Left renal cortex interstitium (tissue), 4 donors: Measurements from ENCODE around the gene NDUFAF2. TPM values are rescaled to one million over a fixed set of nuclear protein-coding genes. Genes with fewer than 3 reads are reported as not detected.

Experiments
- DNase-seq, 4 donors: peaks; one replicate each; pipeline ENCODE4 v3.0.0-alpha.2; 2013; ENCODE audit warnings: low read depth in 4 of 4, low spot score in 2 of 4, missing footprints in 1 of 4
- polyA plus RNA-seq, 4 donors: library from polyadenylated mRNA; unstranded; fragments of 120-200 nt; gene quantifications; one replicate each; pipeline ENCODE4 v1.2.1, GENCODE V29; 2013; ENCODE audit not compliant: insufficient read length in 4 of 4

Gene NDUFAF2
- polyA plus RNA-seq, 4 donors = 29.7 to 36.7 (median 33.3) TPM

DNA sequence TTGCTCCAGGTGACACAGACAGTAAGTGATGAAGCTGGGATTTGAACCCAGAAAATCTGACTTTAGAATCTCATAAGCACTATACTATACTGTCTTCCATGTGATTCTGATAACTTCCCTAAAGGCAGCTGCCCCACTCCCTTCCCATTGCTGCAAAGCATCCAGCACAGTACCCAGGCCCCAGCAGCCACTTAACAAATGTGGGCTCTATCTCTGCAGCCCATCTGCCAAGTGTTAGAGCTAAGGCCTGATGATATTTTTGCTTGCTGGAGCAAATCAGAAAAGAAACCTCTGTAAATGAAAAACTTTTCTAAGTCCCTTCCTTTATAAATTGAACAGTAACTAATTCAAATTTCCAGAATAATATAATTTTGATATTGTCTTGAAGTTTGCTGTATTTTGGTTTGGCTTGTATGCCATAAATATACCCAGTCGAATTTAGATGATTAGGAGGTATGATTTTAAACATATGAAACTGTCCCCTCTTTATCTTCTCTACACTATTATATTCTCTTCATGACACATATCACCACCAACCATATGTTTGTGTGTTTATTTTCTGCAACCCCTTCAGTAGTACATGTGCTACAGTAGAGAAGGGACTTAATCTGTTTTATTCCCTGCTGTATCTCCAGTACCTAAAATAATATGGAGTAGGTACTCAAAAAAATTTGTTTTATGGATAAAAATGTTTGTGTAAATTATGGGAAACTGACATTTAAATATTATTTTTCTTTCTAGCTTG is 153.4 kb downstream of the NDUFAF2 start:
- DNase-seq = no peak

DNA sequence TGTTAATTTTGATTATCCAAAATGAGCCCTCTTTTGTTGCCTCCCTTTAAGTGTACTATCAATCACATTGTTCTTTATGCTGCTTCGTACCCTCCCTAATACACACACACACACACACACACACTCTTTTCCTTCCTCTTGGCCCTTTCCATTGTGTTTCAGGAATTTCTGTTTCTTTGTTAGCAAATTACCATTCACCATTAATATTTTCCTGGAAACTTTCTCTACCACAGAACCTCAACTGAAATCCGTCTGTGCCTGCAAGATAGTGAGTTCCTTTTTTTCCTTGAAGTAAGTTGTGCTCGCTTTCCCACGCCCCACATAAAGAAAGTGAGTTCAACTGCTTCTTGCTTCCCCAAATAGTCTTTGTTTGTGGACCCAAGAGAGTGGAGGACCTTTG is 155.4 kb downstream of the NDUFAF2 start:
- no peak for DNase-seq

- no peak for DNase-seq
These were observed 169.4 kb downstream of the NDUFAF2 start for GRCh38 chr5:61114441-61114840.

DNA sequence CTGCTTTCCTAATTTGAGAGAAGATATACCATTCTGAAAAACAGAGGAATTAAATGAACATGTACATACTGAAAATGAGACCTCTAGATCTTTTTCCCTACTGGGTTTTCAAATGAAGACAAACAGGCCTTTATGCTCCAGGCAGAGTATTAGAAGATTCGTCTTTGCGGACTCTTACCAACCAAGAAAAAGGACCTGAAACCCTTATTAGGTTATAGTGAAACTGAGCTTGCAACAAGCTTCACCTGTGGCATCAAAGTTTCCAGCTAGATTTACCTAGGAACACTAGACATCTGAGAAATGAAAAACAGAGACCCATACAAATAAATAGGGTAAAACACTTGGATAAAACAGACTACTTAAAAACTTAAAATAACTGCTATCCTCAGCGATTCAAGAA is 171.0 kb downstream of the NDUFAF2 start:
- DNase-seq = no peak

DNA sequence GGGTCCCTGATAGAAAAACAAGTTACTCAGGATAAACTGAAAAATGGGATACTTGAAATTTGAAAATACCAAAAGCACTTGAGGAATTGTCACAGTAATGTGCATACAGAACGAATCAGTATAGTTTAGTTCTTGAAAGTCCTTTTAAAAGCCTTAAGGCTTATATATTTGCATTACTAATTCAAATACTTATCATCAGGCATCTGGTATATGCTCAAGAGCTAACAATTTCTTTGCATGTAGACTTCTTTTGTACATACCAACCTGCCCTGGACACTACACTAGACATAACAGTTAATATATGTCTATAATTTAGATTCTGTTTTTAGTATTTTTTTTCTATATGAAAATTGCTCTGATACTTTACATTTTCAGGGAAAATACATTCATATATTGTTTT is 174.1 kb downstream of the NDUFAF2 start:
- DNase-seq = no peak

DNA sequence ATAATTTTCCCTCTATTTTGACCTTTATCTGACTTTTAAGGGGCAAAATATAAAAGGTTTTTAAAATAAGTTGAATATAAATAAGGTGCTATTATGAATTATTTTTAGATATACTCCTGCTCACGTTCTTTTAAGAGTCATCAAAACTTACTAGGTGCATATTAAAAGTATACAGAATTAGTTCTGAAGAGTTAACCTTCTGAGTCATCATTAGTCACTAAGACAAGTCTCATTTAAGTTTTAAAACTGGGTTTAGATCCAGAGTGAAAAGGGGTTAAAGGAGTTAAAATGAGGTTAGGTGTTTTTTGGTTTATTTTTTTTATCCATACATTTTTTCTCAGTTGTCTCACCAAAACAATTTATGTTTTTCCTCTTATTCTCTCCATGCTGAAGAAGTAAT is 175.5 kb downstream of the NDUFAF2 start:
- DNase-seq = no peak

GRCh38 chr5:61123145-61123544 is 178.1 kb downstream of the NDUFAF2 start:
- no peak for DNase-seq

DNA sequence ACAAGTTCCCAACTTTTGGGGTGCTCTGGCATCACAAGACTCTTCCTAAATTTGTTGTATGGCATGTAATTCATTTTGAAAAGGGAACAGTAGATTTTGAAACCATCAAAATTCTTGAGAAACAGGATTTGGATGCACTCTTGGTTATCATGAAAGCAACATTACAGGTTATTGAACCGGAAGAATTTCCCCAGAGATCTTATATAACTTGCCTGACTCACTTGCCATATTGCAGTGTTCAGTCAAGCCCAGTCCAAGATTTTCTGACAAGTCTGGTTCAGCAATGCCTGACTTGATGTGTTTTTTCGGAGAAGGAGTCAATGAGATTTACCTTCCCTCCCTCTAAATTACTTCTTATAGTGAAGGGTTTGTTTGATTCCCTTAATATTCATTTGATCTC is 185.3 kb downstream of the NDUFAF2 start:
- DNase-seq = no peak

- no peak for DNase-seq
These were observed 187.6 kb downstream of the NDUFAF2 start for GRCh38 chr5:61132559-61132958.

GRCh38 chr5:61137835-61138234 is 192.8 kb downstream of the NDUFAF2 start:
- DNase-seq = no peak

GRCh38 chr5:61139094-61139873 is 194.3 kb downstream of the NDUFAF2 start:
- DNase-seq = no peak

- no peak for DNase-seq
These were observed 194.9 kb downstream of the NDUFAF2 start for GRCh38 chr5:61139931-61140330.

- no peak for DNase-seq
These were observed 196.8 kb downstream of the NDUFAF2 start for GRCh38 chr5:61141801-61142200.

DNA sequence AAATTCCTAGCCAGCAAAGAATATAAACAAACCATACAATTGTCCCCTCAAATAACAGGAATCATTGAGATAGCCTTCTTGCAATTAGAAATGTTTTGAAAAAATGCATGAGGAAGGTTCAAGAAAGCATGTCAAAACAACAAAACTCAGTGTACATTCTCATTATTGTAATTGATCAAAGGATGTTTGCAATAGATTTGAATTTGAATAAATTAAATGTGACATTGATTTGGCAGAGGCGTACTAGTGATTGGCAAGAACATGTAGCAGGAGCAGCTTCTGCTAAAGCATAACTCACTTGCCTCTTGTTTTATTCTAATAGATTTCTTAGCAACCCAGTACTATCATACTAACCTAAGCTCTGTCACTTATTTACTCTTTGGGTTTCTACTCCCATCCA is 197.4 kb downstream of the NDUFAF2 start:
- DNase-seq = no peak

GRCh38 chr5:61142811-61143210 is 197.8 kb downstream of the NDUFAF2 start:
- DNase-seq = no peak

DNA sequence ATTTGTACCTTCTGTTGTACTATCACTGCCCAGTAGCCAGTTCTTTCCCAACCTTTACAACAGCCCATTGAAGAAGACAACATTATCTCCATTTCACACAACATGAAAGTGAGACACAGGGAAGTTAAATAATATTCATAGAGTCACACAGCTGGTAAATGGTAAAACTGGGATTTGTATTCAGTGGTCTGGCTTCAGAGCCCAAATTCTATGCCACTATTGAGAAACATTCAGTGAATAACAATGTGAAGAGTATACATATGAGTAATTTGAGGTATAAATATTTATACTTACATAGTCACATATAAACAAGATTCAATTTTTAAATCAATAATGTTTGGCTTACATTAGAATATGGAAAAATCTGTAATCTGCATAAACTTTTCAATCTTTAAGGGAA is 203.5 kb downstream of the NDUFAF2 start:
- no peak for DNase-seq

DNA sequence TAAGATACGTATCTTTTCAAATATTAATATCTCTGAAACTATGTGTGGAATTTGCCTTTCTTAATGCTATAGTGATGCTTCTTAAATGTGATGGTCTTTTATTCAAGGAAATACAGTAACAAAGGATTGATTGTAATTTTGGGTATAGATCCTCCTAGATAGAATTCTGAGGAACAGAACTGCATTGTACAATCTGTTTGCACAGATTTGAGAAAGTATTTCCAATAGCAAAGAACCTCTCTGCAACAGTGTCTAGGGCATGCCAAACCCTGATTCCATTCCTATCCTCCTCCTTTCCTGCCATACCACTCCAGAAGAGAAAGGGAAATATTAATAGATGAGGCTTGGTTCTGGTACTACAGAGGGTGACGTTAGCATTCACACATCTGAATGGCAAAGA is 206.9 kb downstream of the NDUFAF2 start:
- no peak for DNase-seq

- no peak for DNase-seq
These were observed 214.1 kb downstream of the NDUFAF2 start for GRCh38 chr5:61159070-61159469.

DNA sequence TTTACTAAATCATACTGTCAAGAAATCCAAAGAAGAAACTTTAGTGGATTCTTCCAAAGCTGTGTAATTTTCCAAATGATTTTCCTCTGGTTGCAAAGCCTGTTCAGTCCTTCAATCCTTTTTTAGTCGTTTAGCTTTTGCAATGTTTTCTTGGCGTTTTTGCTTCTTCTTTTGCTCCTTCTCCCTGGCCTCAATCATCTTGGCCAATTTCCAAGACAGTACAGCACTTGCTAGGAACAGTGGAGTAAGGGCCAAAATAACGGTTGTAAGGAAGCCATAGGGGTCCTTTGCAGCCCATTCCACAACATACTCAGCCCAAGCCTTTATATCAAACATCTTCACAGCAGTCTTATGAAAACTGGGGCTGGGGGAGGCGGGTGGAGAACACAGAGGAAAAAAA is 214.8 kb downstream of the NDUFAF2 start:
- DNase-seq = no peak

DNA sequence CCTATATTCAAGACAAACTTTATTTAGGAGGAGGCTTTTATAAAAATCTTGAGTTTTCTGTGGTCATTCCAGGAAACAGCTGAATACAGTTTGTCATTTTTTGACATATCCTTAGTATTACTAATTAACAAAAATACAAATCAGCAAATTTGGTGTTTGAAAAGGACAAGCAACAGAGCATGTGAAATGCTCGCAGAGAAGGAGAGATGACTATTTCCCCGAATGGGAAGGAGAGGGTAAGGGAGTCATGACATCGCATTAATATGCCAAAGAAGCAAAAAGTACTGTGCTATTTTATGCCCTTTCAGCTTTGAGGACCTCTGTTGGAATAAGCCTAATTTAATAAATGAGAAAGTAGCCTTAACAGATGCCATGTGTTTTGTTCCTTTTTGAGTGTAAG is 215.5 kb downstream of the NDUFAF2 start:
- no peak for DNase-seq

DNA sequence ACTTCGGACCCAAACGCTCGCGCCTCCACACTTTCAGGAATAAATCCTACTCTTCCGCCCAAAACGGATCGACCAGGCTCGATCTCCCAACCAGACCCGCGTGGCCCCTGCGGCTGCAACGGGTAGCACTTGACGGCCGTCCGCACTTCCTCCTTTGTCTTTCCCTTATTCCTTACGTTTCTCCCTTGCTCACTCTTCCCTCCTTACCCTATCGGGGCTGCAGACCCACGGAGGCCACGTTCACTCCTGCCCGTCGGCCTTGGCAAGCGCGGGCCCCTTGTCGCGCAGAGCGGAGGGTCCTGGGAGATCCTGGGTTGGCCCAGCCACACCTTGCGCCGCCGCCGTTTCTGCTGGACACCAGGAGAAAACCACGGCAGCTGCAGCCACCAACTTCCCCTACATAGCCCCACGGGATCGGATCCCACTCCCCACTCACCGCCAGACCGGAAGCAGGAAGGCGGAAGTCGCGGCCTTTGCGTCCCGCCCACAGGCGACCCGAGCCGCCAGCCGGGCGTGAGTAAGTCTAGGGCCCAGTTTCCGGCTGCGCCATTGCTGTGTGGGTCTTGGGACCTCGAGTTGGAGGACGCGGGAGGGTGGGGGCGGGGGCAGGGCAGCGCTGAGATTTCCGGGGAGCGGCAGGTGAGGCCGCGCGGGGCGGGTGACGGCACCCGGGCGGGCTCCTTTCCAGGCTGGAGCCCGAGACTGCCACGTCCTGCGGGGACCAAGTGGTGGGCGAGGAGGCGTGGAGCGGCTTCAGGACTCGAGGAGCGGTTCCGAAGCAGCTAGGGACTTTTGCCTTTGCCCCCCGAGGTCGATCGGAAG is 217.2 kb downstream of the NDUFAF2 start, which contains the start of gene SMIM15:
Gene SMIM15 (minus strand): TSS at position 459 of the 822 bp plus-strand sequence. CDS start 2,297 bp downstream, outside the sequence.
- DNase-seq = peak; percentile 76 to 87 (median 80)
